CD14-positive monocyte (primary cell): ENCODE measurements around the gene CLK4. TPM values are rescaled to one million over a fixed set of nuclear protein-coding genes. Genes with fewer than 3 reads are reported as not detected.

Experiments
- DNase-seq, 3 donors: peaks; one replicate each; pipeline ENCODE4 v3.0.0-alpha.2; 2011 to 2022
- H2AFZ ChIP-seq: 2 replicates; pipeline ENCODE4 v1.6.0; 2012; ENCODE audit warnings: mild to moderate bottlenecking, low read depth, low read length, inconsistent platforms; ENCODE audit not compliant: insufficient read depth, poor library complexity, severe bottlenecking
- H3K27ac ChIP-seq, 2 donors: 1 replicate in 1 of 2; 2 replicates in 1 of 2; pipeline ENCODE4 v1.5.1; 2012 to 2013; ENCODE audit warnings: low read length in 2 of 2, control low read depth in 1 of 2, inconsistent platforms in 1 of 2, low read depth in 1 of 2, mild to moderate bottlenecking in 1 of 2
- H3K27me3 ChIP-seq, 2 donors: one replicate each; pipeline versions ENCODE4 v1.6.0 to v1.6.1; 2011 to 2013; ENCODE audit warnings: low read length in 2 of 2; ENCODE audit not compliant: control insufficient read depth in 2 of 2, insufficient read depth in 2 of 2
- H3K36me3 ChIP-seq, 2 donors: replicated peaks in 1 of 2; 1 replicate in 1 of 2; 2 replicates in 1 of 2; pipeline versions ENCODE4 v1.5.1 to v1.6.1; 2012 to 2013; ENCODE audit warnings: low read length in 2 of 2, control low read depth in 1 of 2, inconsistent platforms in 1 of 2, mild to moderate bottlenecking in 1 of 2; ENCODE audit not compliant: insufficient read depth in 2 of 2, control insufficient read depth in 1 of 2
- H3K4me1 ChIP-seq, 2 donors: 1 replicate in 1 of 2; 2 replicates in 1 of 2; pipeline versions ENCODE4 v1.5.1 to v1.6.1; 2012 to 2013; ENCODE audit warnings: low read length in 2 of 2, control low read depth in 1 of 2, inconsistent platforms in 1 of 2, mild to moderate bottlenecking in 1 of 2, moderate library complexity in 1 of 2; ENCODE audit not compliant: insufficient read depth in 2 of 2, control insufficient read depth in 1 of 2
- H3K4me2 ChIP-seq: replicated peaks from 2 replicates; pipeline ENCODE3; 2012; ENCODE audit warnings: low read length, moderate library complexity, mild to moderate bottlenecking; ENCODE audit not compliant: poor library complexity, severe bottlenecking; ENCODE audit errors: extremely low read depth
- H3K4me3 ChIP-seq, 3 experiments: fragments of 200-600 bp in 1 of 3; sonication (generic) in 1 of 3; replicated peaks in 1 of 3; 1 replicate in 2 of 3; 2 replicates in 1 of 3; pipeline ENCODE4 v1.5.1; 2011 to 2013; ENCODE audit warnings: low read length in 3 of 3, mild to moderate bottlenecking in 3 of 3, control low read depth in 2 of 3, low read depth in 2 of 3, inconsistent platforms in 1 of 3, moderate library complexity in 1 of 3
- H3K79me2 ChIP-seq: 2 replicates; pipeline ENCODE4 v1.6.0; 2012; ENCODE audit warnings: mild to moderate bottlenecking, control low read depth, inconsistent platforms, low read length, moderate library complexity; ENCODE audit not compliant: insufficient read depth
- H3K9ac ChIP-seq: 2 replicates; pipeline ENCODE4 v1.6.0; 2017; ENCODE audit warnings: low read length, mild to moderate bottlenecking; ENCODE audit not compliant: insufficient read depth, poor library complexity, severe bottlenecking
- H3K9me3 ChIP-seq, 2 donors: replicated peaks in 1 of 2; 1 replicate in 1 of 2; 2 replicates in 1 of 2; pipeline versions ENCODE4 v1.5.1 to v1.6.1; 2012 to 2013; ENCODE audit warnings: low read length in 2 of 2, control low read depth in 1 of 2; ENCODE audit not compliant: control insufficient read depth in 1 of 2, insufficient read depth in 1 of 2
- H4K20me1 ChIP-seq: 2 replicates; pipeline ENCODE4 v1.6.0; 2012; ENCODE audit warnings: mild to moderate bottlenecking, low read length, control low read depth, moderate library complexity; ENCODE audit not compliant: insufficient read depth
- H3K27ac Mint-ChIP-seq, 7 donors: one replicate each; pipeline ENCODE4 v1.8.0; 2020; ENCODE audit warnings: mild to moderate bottlenecking in 7 of 7, mixed read lengths in 7 of 7, moderate library complexity in 6 of 7, inconsistent platforms in 2 of 7
- H3K27me3 Mint-ChIP-seq, 3 donors: one replicate each; pipeline ENCODE4 v1.8.0; 2021 to 2022; ENCODE audit warnings: low read depth in 3 of 3, mild to moderate bottlenecking in 3 of 3, mixed read lengths in 3 of 3, moderate library complexity in 3 of 3, inconsistent platforms in 1 of 3
- H3K36me3 Mint-ChIP-seq, 2 donors: one replicate each; pipeline ENCODE4 v1.8.0; 2020; ENCODE audit warnings: mixed read lengths in 2 of 2, inconsistent platforms in 1 of 2, mild to moderate bottlenecking in 1 of 2
- H3K4me1 Mint-ChIP-seq: one replicate; pipeline ENCODE4 v1.8.0; 2020; ENCODE audit warnings: mild to moderate bottlenecking, mixed read lengths
- H3K4me3 Mint-ChIP-seq, 2 donors: one replicate each; pipeline ENCODE4 v1.8.0; 2020; ENCODE audit warnings: mild to moderate bottlenecking in 2 of 2, mixed read lengths in 2 of 2, moderate library complexity in 1 of 2
- H3K9me3 Mint-ChIP-seq, 7 donors: one replicate each; pipeline ENCODE4 v1.8.0; 2020 to 2022; ENCODE audit warnings: mixed read lengths in 7 of 7, mild to moderate bottlenecking in 6 of 7, moderate library complexity in 6 of 7, inconsistent platforms in 2 of 7
- WGBS: methylation state at CpG from one replicate; pipeline ENCODE4 v1.1.5; 2013; ENCODE audit warnings: missing lambda C conversion rate; ENCODE audit not compliant: insufficient coverage; 5-methylcytosine and 5-hydroxymethylcytosine counted together
- intact Hi-C, 2 donors: fragments of 100-400 bp; cut with micrococcal nuclease; formaldehyde crosslinking; loops; one replicate each; pipeline versions ENCODE4 v1.15.0 to v1.15.1; 2023
- polyA plus RNA-seq, 3 donors: library from polyadenylated mRNA; depleted of rRNA in 1 of 3; unstranded in 2 of 3; stranded (reverse) in 1 of 3; fragments of 300-500 nt in 2 of 3; fragments of >200 nt in 1 of 3; fragmentation: Illumina TruSeq in 2 of 3; gene quantifications; 1 replicate in 2 of 3; 2 replicates in 1 of 3; pipeline ENCODE4 v1.2.3, GENCODE V29; 2012 to 2021
- TF ChIP-seq, protein P1 (sequence below): fragments of 200-600 bp; IDR thresholded peaks from one replicate; pipeline ENCODE4 v1.8.0; 2022; ENCODE audit warnings: antibody characterized with exemption, mild to moderate bottlenecking

Gene CLK4
- polyA plus RNA-seq, 3 donors, result 3.0 to 46.9 (median 4.9) TPM

DNA sequence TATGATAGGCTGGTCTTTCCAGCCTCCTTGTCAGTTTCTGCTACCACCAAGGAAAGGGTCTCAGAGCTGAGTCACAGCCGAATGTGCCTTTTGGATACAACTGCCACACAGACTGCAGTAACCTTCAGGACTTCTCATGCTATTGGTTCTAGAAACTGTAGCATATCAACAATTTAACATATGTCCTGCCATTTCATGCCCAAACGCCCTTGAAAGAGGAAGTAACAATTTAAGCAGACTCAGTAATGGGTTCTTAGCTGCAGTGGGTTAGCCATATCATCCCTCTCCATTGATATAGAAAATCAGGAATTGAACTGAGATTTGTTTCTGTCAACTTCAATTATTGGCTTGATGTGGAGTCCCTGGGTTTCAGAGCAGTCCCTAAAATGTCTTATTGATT lies 4.1 kb upstream of the CLK4 start:
- peaks cover 4 to 8% (median 5%) of the 10 kb centered on the region in 3 donors for H3K27me3 Mint-ChIP-seq
- Histone ChIP-seq H3K4me3 (no peak overlapping the region), H3K79me2 (peaks cover 9% of the 10 kb centered on the region), H3K9ac (no peak overlapping the region), H3K27me3 (no peaks in the 10 kb centered on the region), H3K4me2 (no peak overlapping the region), H3K4me1 (peaks cover 5% of the 10 kb centered on the region in 2 donors), H2AFZ (no peak overlapping the region), H3K36me3 (no peaks in the 10 kb centered on the region), H4K20me1 (peaks cover 3% of the 10 kb centered on the region), H3K9me3 (peaks cover 13 to 14% of the 10 kb centered on the region in 2 donors), H3K27ac (no peak overlapping the region)
- WGBS, result 100% methylated on average over 1 of the region's 2 CpGs
- DNase-seq, result no peak
- H3K4me3 Mint-ChIP-seq, result no peak overlapping the region
- TF ChIP-seq, protein P1, sequence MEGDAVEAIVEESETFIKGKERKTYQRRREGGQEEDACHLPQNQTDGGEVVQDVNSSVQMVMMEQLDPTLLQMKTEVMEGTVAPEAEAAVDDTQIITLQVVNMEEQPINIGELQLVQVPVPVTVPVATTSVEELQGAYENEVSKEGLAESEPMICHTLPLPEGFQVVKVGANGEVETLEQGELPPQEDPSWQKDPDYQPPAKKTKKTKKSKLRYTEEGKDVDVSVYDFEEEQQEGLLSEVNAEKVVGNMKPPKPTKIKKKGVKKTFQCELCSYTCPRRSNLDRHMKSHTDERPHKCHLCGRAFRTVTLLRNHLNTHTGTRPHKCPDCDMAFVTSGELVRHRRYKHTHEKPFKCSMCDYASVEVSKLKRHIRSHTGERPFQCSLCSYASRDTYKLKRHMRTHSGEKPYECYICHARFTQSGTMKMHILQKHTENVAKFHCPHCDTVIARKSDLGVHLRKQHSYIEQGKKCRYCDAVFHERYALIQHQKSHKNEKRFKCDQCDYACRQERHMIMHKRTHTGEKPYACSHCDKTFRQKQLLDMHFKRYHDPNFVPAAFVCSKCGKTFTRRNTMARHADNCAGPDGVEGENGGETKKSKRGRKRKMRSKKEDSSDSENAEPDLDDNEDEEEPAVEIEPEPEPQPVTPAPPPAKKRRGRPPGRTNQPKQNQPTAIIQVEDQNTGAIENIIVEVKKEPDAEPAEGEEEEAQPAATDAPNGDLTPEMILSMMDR, result no peak
- intact Hi-C loops, result no loop called here
- peaks cover 2% of the 10 kb centered on the region for H3K4me1 Mint-ChIP-seq
- H3K36me3 Mint-ChIP-seq, result peaks cover 0 to 4% of the 10 kb centered on the region in 2 donors
- H3K9me3 Mint-ChIP-seq, result peaks cover 10 to 27% (median 19%) of the 10 kb centered on the region in 7 donors
- H3K27ac Mint-ChIP-seq, result no peak overlapping the region

DNA sequence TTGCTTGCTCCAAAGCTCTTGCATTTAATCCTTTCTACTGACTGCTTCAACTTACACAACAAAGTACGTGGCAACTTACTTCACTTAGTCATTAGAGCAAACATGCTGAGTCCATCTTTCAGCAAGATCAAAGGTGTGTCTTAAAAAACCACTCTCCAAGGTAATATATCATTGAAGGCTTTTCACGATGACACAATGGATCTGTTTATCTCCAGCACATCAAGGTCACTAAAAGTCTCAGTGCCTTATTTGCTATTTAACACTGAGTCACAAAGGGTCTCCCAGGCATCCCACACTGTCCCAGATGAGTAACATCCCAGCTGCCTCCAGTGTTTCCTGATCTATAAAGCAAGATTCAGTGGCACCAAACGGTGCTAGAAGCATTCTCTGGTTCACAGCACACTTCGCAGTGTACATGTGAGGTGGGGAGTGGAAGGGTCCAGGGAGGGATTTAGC lies 3.7 kb upstream of the CLK4 start:
- Histone ChIP-seq H3K4me2 (no peak overlapping the region), H2AFZ (no peak overlapping the region), H3K27ac (no peak overlapping the region), H3K79me2 (peaks cover 13% of the 10 kb centered on the region), H4K20me1 (peaks cover 6% of the 10 kb centered on the region), H3K36me3 (no peaks in the 10 kb centered on the region), H3K9ac (no peak overlapping the region), H3K4me3 (no peak overlapping the region), H3K27me3 (no peaks in the 10 kb centered on the region), H3K4me1 (peaks cover 7 to 9% of the 10 kb centered on the region in 2 donors), H3K9me3 (peaks cover 13 to 14% of the 10 kb centered on the region in 2 donors)
- peaks cover 5% of the 10 kb centered on the region for H3K4me1 Mint-ChIP-seq
- H3K27ac Mint-ChIP-seq, result no peak overlapping the region
- H3K9me3 Mint-ChIP-seq, result peaks cover 10 to 27% (median 19%) of the 10 kb centered on the region in 7 donors
- no peak overlapping the region for H3K4me3 Mint-ChIP-seq
- TF ChIP-seq, protein P1, result no peak
- intact Hi-C loops, result no loop called here
- H3K36me3 Mint-ChIP-seq, result peaks cover 0 to 4% of the 10 kb centered on the region in 2 donors
- WGBS, result 79% methylated on average over 4 of the region's 4 CpGs
- H3K27me3 Mint-ChIP-seq, result peaks cover 4 to 7% (median 5%) of the 10 kb centered on the region in 3 donors
- DNase-seq, result no peak
